PC-9 (cell line): ENCODE results near the gene SERPINI1. TPM values are rescaled to one million over a fixed set of nuclear protein-coding genes. Genes with fewer than 3 reads are reported as not detected.

Experiments
- BruUV-seq: library from RNA; stranded (reverse); fragments of 400-500 nt; replicated peaks from 2 replicates; lab custom pipeline; 2021; lab: Mats Ljungman, UMichigan
- CTCF ChIA-PET: fragments of 300-600 bp; sonication (Branson Sonifier 250); formaldehyde crosslinking; loops from one replicate; lab custom pipeline; 2022; ENCODE audit warnings: antibody characterized with exemption; lab: Charles Lee
- POLR2A ChIA-PET: fragments of 300-600 bp; sonication (Branson Sonifier 250); formaldehyde crosslinking; loops from one replicate; lab custom pipeline; 2022; ENCODE audit warnings: antibody characterized with exemption; ENCODE audit not compliant: unreplicated experiment; lab: Charles Lee
- DNase-seq, 2 experiments: peaks; one replicate each; pipeline versions ENCODE4 v3.0.0 to v3.0.0-alpha.2; 2015 to 2022; ENCODE audit warnings: mixed read lengths in 1 of 2
- H2AFZ ChIP-seq: fragments of 200-600 bp; sonication (generic); 2 replicates; pipeline ENCODE4 v1.8.1; 2017; ENCODE audit warnings: antibody characterized with exemption
- H3F3A ChIP-seq: fragments of 200-600 bp; sonication (generic); 2 replicates; pipeline ENCODE4 v1.8.1; 2017; ENCODE audit warnings: antibody characterized with exemption, mild to moderate bottlenecking, low read depth; ENCODE audit not compliant: insufficient read depth
- H3K27ac ChIP-seq: fragments of 200-600 bp; sonication (generic); 2 replicates; pipeline ENCODE4 v1.6.1; 2016; ENCODE audit warnings: mixed run types
- H3K27me3 ChIP-seq: fragments of 200-600 bp; sonication (generic); 2 replicates; pipeline ENCODE4 v1.6.1; 2016; ENCODE audit warnings: low read depth, mixed run types; ENCODE audit not compliant: insufficient read depth
- H3K36me3 ChIP-seq: fragments of 200-600 bp; sonication (generic); 2 replicates; pipeline ENCODE4 v1.6.1; 2016; ENCODE audit warnings: low read depth, mixed run types
- H3K4me1 ChIP-seq: fragments of 200-600 bp; sonication (generic); replicated peaks from 2 replicates; pipeline ENCODE4 v1.6.1; 2016; ENCODE audit warnings: mixed run types; ENCODE audit not compliant: insufficient read depth
- H3K4me2 ChIP-seq: fragments of 200-600 bp; sonication (generic); 2 replicates; pipeline ENCODE4 v1.6.1; 2017; ENCODE audit warnings: mixed run types
- H3K4me3 ChIP-seq: fragments of 200-600 bp; sonication (generic); 2 replicates; pipeline ENCODE4 v1.6.1; 2016; ENCODE audit warnings: mixed run types
- H3K79me2 ChIP-seq: fragments of 200-600 bp; sonication (generic); 2 replicates; pipeline ENCODE4 v1.6.1; 2017; ENCODE audit warnings: low read depth, mixed run types
- H3K9me2 ChIP-seq: fragments of 200-600 bp; sonication (generic); 2 replicates; pipeline ENCODE4 v1.8.1; 2017; ENCODE audit warnings: mild to moderate bottlenecking; ENCODE audit not compliant: insufficient read depth
- H3K9me3 ChIP-seq: fragments of 200-600 bp; sonication (generic); 2 replicates; pipeline ENCODE4 v1.8.1; 2016; ENCODE audit warnings: low read depth; ENCODE audit not compliant: insufficient read depth
- H4K20me1 ChIP-seq: fragments of 200-600 bp; sonication (generic); 2 replicates; pipeline ENCODE4 v1.8.1; 2017; ENCODE audit not compliant: insufficient read depth
- CTCF ChIP-seq: fragments of 200-600 bp; sonication (generic); conservative IDR thresholded peaks from 2 replicates; pipeline ENCODE4 v1.6.1; 2017; ENCODE audit warnings: mixed run types, antibody characterized with exemption, mild to moderate bottlenecking, moderate library complexity
- EZH2 ChIP-seq: fragments of 200-600 bp; sonication (generic); IDR thresholded peaks from 2 replicates; pipeline ENCODE4 v1.8.0; 2017; ENCODE audit warnings: antibody characterized with exemption, low read depth
- intact Hi-C: fragments of 100-400 bp; cut with micrococcal nuclease; formaldehyde crosslinking; loops from one replicate; pipeline ENCODE4 v1.10.0; 2022; ENCODE audit not compliant: unreplicated experiment
- total RNA-seq: library from RNA; stranded (reverse); gene quantifications from 2 replicates; pipeline ENCODE4 v1.2.3, GENCODE V29; 2021

The SERPINI1 gene
- total RNA-seq, 1 experiment from 2014 or later, result 2.4 TPM

DNA sequence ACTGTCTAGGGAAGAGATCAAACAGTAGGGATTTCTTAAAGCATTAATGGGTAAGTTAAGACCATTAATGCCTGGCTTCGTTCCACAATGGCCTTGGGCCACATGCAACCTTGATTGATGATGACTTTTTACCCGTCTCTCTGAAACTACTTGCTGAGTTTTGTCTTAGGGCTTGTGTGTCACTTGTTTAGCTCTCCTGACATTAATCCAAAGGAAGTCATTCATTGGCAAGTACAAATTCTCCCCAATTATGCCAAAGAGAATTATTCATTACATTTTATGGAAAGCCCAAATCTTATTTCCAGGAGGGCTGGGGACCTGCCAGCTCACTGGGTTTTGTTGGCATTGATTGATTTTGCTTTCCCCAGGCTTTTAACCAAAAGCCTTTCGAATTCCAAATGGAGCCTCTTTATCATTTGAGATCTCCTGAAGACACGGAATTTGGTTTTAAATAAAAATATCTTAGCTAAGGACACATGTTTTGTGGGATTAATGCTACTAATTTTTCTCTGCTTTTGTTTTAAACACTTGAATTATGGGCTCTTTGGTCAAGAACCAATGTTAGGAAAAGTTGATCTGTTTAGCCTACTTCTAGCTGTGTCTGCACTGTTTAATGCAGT is 40.7 kb downstream of the SERPINI1 start:
- no peaks in the 10 kb centered on the region; the same call in 1 of the 2 replicates for H3K9me2 ChIP-seq
- no peak overlapping the region for H3K4me2 ChIP-seq
- POLR2A ChIA-PET, result interaction anchor here (0.6 kb wide), 1 partner anchor 225 kb away, joined by 3 read pairs; no protein-coding TSS in a partner anchor
- no peaks in the 10 kb centered on the region for H3F3A ChIP-seq
- no peak overlapping the region for H2AFZ ChIP-seq
- no peaks in the 10 kb centered on the region for H3K36me3 ChIP-seq
- no peaks in the 10 kb centered on the region for H3K27me3 ChIP-seq
- no peaks in the 10 kb centered on the region for H4K20me1 ChIP-seq
- no peak overlapping the region for H3K27ac ChIP-seq
- TF ChIP-seq CTCF (no peak), EZH2 (no peak)
- no TSS peak for BruUV-seq
- CTCF ChIA-PET, result no interaction called here
- H3K79me2 ChIP-seq, result no peaks in the 10 kb centered on the region
- intact Hi-C loops, result no loop called here
- no peak for DNase-seq
- no peaks in the 10 kb centered on the region for H3K4me1 ChIP-seq
- H3K4me3 ChIP-seq, result no peak overlapping the region
- 0 out of 2 replicates have a peak, but pooled peaks cover 3% of the 10 kb centered on the region for H3K9me3 ChIP-seq

DNA sequence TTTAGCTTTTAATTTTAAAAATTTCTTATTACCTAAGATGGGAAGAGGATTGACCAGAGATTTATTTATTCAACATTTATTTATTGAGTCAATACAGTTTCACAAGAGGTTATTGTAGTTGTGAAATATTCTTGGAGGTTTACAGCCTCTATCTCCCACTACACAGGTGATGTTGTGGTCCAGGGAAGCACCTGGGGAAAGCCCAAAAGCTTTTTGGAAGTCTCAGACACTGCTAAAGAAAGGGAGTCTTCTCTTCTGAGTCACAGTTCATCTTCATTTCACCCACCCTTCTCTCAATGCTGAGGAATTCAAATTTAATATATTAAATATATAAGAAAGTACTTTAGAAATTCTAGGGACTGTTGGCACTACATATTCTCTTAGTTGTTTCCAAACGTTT is 41.8 kb downstream of the SERPINI1 start:
- no peak for DNase-seq
- TF ChIP-seq EZH2 (no peak), CTCF (no peak)
- Histone ChIP-seq H3K4me2 (no peak overlapping the region), H3K4me3 (no peak overlapping the region), H3F3A (no peaks in the 10 kb centered on the region), H2AFZ (no peak overlapping the region), H3K4me1 (no peaks in the 10 kb centered on the region), H3K79me2 (no peaks in the 10 kb centered on the region), H3K27ac (no peak overlapping the region), H3K36me3 (no peaks in the 10 kb centered on the region), H3K9me3 (0 out of 2 replicates have a peak, but pooled peaks cover 3% of the 10 kb centered on the region), H3K27me3 (no peaks in the 10 kb centered on the region), H4K20me1 (no peaks in the 10 kb centered on the region), H3K9me2 (peaks cover 4% of the 10 kb centered on the region; the same call in 1 of the 2 replicates)
- ChIA-PET POLR2A (no interaction called here), CTCF (no interaction called here)
- intact Hi-C loops, result no loop called here
- no TSS peak for BruUV-seq

DNA sequence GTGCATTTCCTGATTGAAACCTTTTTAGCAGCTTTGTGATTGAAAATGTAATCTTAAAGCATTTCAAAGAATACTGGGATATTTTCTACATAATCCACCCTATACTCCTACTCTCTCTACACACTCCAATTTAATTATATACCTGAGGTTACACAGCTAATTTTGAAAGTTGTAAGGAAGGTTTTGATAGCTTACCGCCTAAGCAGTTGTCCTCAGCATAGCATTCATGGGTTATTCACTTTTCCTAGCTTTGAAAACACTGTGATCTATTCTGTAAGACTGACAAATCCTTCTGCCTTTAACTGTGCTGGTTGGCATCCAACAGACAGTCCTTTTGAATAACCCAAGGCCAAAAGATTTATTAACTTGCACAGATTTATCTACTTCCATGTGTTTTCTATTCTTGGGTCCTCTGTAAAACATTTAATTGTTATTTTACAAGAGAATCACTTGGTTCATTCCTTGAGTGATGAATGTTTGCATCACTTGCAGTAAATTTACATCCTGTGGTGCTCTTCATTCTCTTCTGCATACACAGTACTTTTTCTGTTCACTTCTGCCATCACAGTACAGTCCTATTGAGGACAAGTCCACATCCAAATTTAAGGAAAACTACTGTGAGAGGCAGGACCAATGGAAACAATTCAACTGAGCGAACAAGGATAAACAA is 44.8 kb downstream of the SERPINI1 start:
- no TSS peak for BruUV-seq
- intact Hi-C loops, result no loop called here
- H2AFZ ChIP-seq, result no peak overlapping the region

More for the DNA sequence above, 44.8 kb downstream of the SERPINI1 start:
- DNase-seq, result no peak
- no peak overlapping the region for H3K4me2 ChIP-seq
- H3K36me3 ChIP-seq, result no peaks in the 10 kb centered on the region
- TF ChIP-seq CTCF, result no peak
- no peak for TF ChIP-seq EZH2
- H3F3A ChIP-seq, result no peaks in the 10 kb centered on the region
- H3K9me2 ChIP-seq, result peaks cover 4% of the 10 kb centered on the region; the same call in 1 of the 2 replicates
- ChIA-PET POLR2A (no interaction called here), CTCF (no interaction called here)
- H4K20me1 ChIP-seq, result no peaks in the 10 kb centered on the region
- H3K27ac ChIP-seq, result no peak overlapping the region
- no peaks in the 10 kb centered on the region for H3K27me3 ChIP-seq
- 0 out of 2 replicates have a peak, but pooled peaks cover 3% of the 10 kb centered on the region for H3K9me3 ChIP-seq
- no peak overlapping the region for H3K4me3 ChIP-seq
- no peaks in the 10 kb centered on the region for H3K79me2 ChIP-seq
- H3K4me1 ChIP-seq, result no peaks in the 10 kb centered on the region
